Measurements from ENCODE around the gene HSPB2. TPM values are rescaled to one million over a fixed set of nuclear protein-coding genes. Genes with fewer than 3 reads are reported as not detected.
A peak's percentile ranks its signal among the peaks of the same experiment; 100 is the strongest.

The HSPB2 gene
- total RNA-seq, 1 experiment from 2014 or later: not detected

- peak; percentile 49 for DNase-seq (ENCODE audit: low read depth)
These were observed 26.2 kb downstream of the HSPB2 start for GRCh38 chr11:111938687-111939160.

- peak; percentile 88 for DNase-seq (ENCODE audit: low read depth)
These were observed 27.5 kb downstream of the HSPB2 start for GRCh38 chr11:111939836-111940604.

GRCh38 chr11:111941963-111942362 lies 29.4 kb downstream of the HSPB2 start:
- peak; percentile 54 for DNase-seq (ENCODE audit: low read depth)

GRCh38 chr11:111942829-111943228 lies 30.3 kb downstream of the HSPB2 start:
- DNase-seq (ENCODE audit: low read depth): peak; percentile 53

GRCh38 chr11:111944139-111944538 lies 31.6 kb downstream of the HSPB2 start:
- peak; percentile 45 for DNase-seq (ENCODE audit: low read depth)

- DNase-seq (ENCODE audit: low read depth): peak; percentile 77
These were observed 32.1 kb downstream of the HSPB2 start for GRCh38 chr11:111944651-111945051.

GRCh38 chr11:111945198-111945597 lies 32.7 kb downstream of the HSPB2 start:
- DNase-seq (ENCODE audit: low read depth): peak; percentile 36

GRCh38 chr11:111946499-111946898 lies 34.0 kb downstream of the HSPB2 start:
- no peak for DNase-seq (ENCODE audit: low read depth)

- DNase-seq (ENCODE audit: low read depth): no peak
These were observed 34.6 kb downstream of the HSPB2 start for GRCh38 chr11:111947143-111947542.

GRCh38 chr11:111949519-111950426 lies 37.2 kb downstream of the HSPB2 start:
- DNase-seq (ENCODE audit: low read depth): no peak

- no peak for DNase-seq (ENCODE audit: low read depth)
These were observed 39.0 kb downstream of the HSPB2 start for GRCh38 chr11:111951565-111951964.

GRCh38 chr11:111954154-111954553 lies 41.6 kb downstream of the HSPB2 start:
- no peak for DNase-seq (ENCODE audit: low read depth)

- no peak for DNase-seq (ENCODE audit: low read depth)
These were observed 45.3 kb downstream of the HSPB2 start for GRCh38 chr11:111957663-111958444.

- DNase-seq (ENCODE audit: low read depth): no peak
These were observed 48.4 kb downstream of the HSPB2 start for GRCh38 chr11:111960916-111961315.

- no peak for DNase-seq (ENCODE audit: low read depth)
These were observed 49.1 kb downstream of the HSPB2 start for GRCh38 chr11:111961389-111962300.

Other genes with a start within 250 kb of the HSPB2 start
- 43.0 and 49.0 TPM in 2 replicates for gene PPP2R1B, start 146.3 kb upstream of the HSPB2 start, total RNA-seq (2014; rRNA removed; shearing (Covaris generic))
- gene ALG9, start 41.2 kb upstream of the HSPB2 start, total RNA-seq (2014; rRNA removed; shearing (Covaris generic)): 28.1 and 29.5 TPM in 2 replicates
- 3.5 and 4.7 TPM in 2 replicates for gene FDXACB1, start 33.6 kb upstream of the HSPB2 start, total RNA-seq (2014; rRNA removed; shearing (Covaris generic))
- gene CFAP68, start 33.2 kb upstream of the HSPB2 start, total RNA-seq (2014; rRNA removed; shearing (Covaris generic)): 15.0 and 24.1 TPM in 2 replicates
- gene CRYAB, start 964 bp upstream of the HSPB2 start, total RNA-seq (2014; rRNA removed; shearing (Covaris generic)): not detected in 2 replicates
- not detected in 2 replicates for gene C11orf52, start 6.2 kb downstream of the HSPB2 start, total RNA-seq (2014; rRNA removed; shearing (Covaris generic))
- 7.1 and 9.0 TPM in 2 replicates for gene DIXDC1, start 24.6 kb downstream of the HSPB2 start, total RNA-seq (2014; rRNA removed; shearing (Covaris generic))
- gene DLAT, start 112.7 kb downstream of the HSPB2 start, total RNA-seq (2014; rRNA removed; shearing (Covaris generic)): 49.0 and 49.9 TPM in 2 replicates
- gene PIH1D2, start 161.3 kb downstream of the HSPB2 start, total RNA-seq (2014; rRNA removed; shearing (Covaris generic)): 1.1 and 8.7 TPM in 2 replicates
- gene NKAPD1, start 161.6 kb downstream of the HSPB2 start, total RNA-seq (2014; rRNA removed; shearing (Covaris generic)): 26.3 and 26.7 TPM in 2 replicates
- 74.7 and 118 TPM in 2 replicates for gene TIMM8B, start 174.0 kb downstream of the HSPB2 start, total RNA-seq (2014; rRNA removed; shearing (Covaris generic))
- 133 and 145 TPM in 2 replicates for gene SDHD, start 174.1 kb downstream of the HSPB2 start, total RNA-seq (2014; rRNA removed; shearing (Covaris generic))